ENCODE results near the gene HIVEP3.
A peak's percentile ranks its signal among the peaks of the same experiment; 100 is the strongest.

Gene HIVEP3

DNA sequence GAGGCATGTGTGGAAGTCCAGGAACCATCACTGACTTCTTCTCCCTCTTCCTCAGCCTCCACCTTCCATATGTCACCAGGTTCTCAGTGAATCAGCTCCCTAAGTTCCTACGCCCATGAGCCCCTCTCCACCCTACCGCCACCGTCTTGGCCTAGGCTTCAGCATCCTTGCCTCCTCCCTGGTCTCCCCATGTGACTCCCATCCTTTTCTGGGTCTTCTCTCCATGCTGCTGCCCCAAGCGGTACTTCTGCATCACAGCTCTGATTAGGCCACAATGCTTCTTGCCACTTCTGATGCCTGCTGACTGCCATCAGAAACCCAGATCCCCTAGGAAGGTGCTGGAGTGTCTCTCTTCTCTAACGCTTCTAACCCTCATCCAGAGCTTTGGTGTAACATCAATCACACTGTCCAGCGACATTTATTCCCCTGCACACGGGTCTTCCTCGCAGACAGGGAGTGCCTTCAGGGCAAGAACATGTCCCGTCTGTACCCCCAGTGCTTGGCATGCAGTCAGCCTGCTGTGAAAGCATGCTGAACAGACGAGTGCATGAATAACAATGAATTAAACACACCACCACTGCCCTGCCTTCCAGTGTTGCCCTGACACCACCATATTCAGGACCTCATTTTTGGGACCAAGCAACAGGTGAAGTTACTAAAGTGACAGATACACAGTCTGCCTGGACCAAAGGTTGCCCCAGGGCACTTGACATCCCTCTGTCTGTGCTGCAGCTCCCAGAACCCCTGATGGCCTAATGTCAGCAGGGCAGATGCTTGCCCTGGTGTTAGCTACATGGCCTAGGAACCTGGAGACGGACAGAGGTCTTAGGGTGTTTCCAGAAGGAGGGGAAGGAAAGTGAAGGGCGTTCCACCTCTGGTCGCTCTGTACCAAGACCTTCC is 275.6 kb downstream of the HIVEP3 start:
- no peak for DNase-seq

DNA sequence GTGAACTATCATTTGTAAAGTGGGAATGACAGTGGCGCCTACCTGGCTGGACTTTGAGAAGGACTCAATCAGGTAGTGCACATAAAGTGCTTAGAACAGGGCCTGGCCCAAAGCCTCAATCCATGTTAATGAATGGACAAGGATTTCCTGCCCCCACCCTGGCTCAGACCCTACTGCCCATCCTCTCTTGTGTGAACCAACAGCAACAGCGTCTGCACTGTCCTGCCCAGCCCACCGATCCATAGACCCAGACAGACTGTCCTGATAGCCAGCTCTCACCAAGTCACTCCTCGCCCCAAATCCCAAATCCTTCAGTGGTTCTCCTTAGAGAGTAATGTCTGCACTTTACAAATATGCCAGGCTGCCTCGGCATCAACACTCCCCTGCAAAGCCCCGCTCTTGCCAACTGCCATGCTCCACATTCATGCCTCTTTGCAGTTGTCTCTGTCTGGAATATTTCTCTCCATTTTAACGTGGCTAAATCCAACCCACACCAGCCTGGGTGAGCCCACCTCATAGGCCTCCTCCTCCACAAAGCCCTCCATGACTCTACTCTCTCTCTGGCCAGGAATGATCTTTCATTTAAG is 276.7 kb downstream of the HIVEP3 start:
- DNase-seq, result no peak

DNA sequence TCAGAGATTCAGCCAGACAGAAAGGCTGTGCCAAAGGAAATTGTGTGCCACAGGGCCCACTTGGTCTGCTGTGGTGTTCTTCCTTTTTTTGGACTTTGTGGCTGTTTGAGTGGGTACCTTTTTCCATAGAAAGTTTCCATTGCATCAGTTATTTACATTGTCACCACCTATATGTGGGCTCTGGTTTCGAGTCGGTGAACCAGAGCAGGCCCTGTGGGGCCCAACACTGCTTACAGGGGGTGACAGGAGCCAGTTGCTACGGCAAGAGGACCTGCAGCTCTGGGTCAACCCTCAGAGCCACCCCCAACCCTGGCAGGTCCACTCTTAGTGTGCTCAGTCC is 277.3 kb downstream of the HIVEP3 start:
- DNase-seq, result no peak

DNA sequence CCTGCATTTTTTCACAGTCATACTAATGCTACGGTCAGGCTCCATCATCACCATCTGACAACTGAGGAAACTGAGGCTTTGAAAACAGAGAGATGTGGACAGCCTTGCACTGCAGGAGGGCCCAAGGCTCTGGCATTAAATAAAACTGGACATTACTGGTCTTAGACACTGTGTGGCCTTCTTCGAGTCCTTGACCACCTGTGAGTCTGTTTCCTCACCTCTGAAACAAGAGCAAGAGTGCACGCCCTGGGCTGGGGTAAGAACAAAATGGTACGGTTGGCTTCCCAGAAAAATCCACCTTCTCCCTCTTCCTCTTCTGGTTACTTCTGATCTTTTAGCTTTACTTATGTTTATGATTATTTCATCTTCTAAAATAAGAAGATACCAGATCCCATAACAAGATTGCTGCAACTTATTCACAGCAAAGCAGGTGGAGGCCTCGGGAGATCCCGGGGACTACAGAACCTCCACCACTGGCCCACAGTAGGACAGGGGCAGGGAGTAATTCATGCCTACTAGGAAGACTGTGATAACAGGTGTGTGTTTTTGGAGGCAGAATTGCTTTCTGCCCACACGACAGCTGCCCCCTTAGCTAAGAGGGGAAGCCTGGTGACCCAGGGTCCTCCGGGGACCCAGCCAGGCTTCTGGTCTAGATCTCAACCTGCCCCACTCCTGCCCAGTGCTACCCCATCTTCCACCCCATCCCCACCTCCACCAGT is 277.8 kb downstream of the HIVEP3 start:
- no peak for DNase-seq

DNA sequence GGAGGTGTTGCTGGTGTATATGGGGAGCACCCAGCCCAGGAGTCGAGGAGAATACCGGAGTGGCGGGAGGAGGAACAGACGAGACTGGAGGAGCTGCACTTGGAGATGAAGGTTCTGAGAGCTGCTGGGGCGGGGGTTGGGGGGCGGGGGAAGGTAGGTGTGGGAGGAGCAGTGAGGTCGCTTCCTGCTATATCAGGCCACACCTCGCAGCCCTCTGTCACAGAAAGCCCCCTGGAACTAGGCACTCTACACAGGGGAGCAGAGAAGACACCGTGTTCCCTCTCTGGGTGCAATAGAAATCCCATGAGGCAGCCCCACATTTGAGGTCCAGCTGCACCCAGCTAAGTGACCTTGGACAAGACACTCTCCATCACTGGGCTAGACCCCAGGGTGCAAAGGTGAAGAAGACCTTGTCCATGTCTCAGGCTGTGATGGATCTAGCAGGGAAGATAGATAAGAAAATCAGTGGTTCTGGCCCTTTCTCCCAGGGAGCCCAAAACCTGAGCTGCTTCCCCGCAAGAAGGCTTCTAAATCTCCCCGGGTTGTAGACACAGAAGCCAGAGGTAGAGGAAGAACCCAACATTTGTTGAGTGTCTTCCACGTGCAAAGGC is 278.5 kb downstream of the HIVEP3 start:
- DNase-seq, result no peak

DNA sequence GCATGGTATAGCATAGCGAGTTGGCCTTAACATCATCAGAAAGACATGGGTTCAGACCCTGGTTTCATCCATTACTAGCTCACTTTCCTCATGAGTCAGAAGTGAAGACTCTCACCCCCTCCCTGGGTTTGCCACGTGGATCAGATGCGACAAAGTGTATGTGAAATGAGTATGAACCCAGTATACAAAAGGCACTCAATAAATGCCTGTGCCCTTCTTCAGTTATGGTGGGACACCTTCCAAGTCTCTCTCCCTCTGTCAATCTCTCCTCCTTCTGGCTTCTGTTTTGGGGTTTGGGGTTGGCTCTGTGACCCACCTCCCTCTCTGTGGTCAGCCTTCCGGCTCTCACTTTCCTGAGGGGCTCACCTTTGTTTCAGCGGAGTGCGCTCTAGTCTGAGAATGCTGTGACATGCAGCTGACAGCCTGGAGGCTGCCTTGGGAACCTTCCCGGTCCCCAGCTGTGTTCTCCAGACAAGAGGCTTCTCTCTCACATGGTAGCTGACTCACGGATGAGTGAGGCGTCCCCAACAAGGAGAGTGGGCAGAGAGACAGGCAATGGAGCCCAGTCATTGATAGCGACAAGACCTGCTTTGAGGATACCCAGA is 279.3 kb downstream of the HIVEP3 start:
- peak; percentile 86 for DNase-seq

DNA sequence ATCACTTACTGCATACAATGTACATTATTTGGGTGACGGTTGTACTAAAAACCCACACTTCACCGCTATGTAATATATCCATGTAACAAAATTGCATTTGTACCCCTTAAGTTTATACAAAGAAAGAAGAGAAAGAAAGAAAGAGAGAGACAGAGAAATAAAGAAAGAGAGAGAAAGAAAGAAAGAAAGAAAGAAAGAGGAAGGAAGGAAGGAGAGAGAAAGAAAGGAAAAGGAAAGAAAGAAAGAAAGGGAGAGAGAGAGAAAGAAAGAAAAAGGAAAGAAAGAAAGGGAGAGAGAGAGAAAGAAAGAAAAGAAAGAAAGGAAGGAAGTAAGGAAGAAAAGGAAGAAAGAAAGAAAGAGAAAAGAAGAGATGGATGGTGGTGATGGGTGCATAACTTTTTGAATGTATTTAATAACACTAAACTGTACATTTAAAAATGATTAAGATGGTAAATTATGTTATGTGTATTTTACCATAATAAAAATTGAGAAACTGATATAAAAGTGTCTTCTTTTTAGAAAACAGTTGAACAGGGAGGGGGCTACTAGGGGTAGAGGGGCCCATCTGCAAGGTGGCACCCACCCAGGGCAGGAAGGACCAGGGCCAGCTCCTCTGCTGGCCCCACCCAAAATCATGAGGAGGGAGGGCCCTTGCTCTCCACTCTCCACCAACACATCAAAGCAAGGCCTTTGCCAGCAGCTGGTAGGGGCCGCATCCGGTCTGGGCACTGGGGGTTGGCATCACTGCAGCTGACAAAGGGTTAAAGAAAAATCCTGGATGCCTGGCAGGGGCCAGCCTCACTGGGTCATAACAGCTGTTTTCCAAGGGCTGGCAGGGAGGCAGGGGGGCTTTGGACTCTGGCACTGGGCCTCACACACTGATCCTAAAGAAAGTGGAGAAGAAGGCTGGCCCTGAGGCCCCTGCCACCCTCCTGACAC is 280.4 kb downstream of the HIVEP3 start:
- no peak for DNase-seq

DNA sequence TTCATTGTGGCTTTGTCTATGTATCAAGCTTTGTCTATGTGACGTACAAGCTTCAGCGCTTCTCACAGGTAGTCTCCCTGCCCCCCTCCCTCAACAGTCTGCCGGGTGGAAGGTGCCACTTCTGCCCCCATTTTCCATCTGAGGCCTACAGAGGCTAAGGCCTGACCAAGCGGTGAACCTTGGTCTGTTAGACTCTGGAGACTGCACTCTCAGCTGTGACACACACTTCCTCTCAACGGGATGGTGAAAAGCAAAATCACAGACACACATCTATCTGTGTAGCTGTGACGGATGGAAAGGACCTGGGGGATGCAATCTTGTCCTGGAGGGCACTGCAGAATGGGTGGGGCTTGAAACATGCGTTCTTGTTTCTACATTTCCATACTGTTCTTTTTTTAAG is 281.4 kb downstream of the HIVEP3 start:
- no peak for DNase-seq

DNA sequence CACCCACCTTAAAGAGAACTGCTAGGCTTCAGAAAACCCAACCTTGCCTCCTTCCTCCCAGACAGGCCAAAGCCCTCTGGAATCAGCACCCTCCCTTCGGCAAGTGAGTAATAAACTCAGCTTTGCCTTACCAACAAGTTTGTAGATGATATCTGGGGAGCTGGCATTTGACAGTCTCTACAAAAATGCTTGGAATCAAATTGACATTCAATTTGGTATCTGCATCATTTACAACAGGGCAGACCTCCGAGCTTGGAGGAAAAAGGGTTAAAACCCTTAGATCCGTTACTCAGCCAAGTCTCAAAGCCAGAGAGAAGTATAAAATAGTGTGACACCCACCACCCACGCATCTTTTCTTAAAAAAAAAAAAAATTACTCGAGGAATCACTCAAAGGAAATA is 285.0 kb downstream of the HIVEP3 start:
- DNase-seq, result peak; percentile 72

DNA sequence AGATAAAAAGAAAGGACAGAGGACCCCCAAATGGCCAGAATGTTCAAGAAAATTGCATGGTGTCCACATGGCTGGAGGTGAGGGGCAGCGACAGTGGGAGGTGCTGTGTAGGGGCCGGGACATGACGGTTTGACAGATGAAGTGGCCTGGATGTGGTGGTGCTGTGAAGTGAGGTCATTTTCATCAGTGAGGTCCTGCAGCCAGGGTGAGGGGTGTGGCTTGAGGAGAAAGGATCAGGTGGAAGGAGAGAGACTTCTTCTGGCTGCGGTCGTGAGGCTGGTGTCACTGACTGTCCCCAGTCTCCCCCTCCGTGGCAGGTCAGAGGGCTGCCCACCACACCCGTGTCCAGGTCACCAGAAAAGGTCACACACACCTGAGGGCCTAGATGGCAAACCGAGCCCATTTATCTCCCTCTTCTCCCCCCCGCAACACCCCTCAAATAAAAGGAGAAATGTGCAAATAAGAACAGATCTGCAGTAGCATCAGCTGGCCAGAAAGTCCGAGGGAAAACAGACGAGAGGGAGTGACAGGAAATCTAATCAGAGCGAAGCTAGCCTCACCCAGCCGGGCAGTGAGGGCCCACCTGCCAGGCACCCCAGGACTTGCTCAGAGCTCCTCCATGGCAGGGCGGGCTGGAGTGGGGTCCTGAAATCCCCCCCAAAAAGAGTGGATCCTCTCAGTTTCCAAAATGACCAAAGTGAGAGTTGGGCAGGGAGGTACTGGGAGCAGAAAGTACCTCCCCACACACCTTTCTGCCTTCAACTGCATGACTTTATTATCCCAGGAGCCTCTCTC is 285.7 kb downstream of the HIVEP3 start:
- no peak for DNase-seq

DNA sequence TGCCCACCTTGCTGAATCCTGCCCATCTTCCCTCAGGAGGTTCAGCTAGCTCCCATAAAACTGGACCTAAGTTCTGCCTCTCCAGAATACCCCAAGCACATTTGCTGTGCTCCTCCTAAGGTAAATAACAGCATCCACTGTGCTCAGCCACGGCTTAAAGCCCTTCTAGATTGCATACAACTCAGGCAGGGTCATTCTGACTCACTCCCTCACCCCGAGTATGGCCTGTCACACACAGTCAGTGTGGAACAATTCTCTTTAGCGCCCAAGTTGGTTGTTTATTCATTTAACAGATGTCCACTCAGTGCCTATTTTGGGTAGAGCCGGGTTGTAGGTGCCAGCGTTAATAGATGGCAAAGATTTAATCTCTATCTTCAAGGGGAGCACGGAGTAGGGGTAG is 286.8 kb downstream of the HIVEP3 start:
- DNase-seq, result peak; percentile 52

DNA sequence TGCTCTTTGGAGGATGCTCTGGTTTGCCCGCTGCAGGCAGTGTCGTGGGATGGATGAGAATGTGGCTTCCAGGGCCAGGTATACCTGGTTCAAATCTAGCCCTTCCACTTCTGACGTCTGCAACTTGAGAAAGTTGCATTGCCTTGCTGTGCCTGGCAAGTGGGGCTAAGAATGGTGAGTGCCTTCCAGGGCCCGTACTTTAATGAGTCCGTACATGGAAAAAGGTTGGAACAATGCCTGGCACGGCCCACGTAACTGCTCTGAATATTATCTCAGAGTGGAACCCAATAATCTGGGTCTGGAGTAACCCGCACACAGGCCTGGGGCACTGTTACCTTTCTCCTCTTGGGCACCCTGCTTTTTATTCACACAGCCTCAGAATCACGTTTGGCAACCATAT is 287.6 kb downstream of the HIVEP3 start:
- no peak for DNase-seq

DNA sequence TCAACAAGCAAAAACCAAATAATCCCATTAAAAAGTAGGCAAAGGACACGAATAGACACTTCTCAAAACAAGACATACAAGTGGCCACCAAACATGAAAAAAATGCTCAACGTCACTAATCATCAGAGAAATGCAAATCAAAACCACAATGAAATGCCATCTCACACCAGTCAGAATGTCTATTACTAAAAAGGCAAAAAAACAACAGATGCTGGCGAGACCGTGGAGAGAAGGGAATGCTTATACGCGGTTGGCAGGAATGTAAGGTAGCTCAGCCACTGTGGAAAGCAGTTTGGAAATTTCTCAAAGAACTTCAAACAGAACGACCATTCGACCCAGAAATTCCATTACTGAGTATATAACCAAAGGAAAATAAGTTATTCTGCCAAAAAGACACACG is 289.2 kb downstream of the HIVEP3 start:
- peak; percentile 98 for DNase-seq

DNA sequence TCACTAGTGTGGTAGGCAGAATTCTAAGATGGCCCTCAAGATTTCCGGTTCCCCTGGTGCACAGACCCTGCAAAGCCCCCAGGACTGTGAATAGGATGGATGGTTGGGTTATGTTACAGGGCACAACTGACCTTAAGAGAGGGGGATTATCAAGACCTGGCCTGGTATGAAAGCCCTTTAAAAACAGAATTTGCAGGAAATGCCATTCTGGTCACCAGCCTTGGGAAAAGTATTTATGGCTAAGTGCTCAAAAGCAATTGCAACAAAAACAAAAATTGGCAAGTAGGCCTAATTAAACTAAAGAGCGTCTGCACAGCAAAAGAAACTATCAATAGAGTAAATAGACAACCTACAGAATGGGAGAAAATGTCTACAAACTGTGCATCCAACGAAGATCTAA is 289.6 kb downstream of the HIVEP3 start:
- DNase-seq, result peak; percentile 67

DNA sequence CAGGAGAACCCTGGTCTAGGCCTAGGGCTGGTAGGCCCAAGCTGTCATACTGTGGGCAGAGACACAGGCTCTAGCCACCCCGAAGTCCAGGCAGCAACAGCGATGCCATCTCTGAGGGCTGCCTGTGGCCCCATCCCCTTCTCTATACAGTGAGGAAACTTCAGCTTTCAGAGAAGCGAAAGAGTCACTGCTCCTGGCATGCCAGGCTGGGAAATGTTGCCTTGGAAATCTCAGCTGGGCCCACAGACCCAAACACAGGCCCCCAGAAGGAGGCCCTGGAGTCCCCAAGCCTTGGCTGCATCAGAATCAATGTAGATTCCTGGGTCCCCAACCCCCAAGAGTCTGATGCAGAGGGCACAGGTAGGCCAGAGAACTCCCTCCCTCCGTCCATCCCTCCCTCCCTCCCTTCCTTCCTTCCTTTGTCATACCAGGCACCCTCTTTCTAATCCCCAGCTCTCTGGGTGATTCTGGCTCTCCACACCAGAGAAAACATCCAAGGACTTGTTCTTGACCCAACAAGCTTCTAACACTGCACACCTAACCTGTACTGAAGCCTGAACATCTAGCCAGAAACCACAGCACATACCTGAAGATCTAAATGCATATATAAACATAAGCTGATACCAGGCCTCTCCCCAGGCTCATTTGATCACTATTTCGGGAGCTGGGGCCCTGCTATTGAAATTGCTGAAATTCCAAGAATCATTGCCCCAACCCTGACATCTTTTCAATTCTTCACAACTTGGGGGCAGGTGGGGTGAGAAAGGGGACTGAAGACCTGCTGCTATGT is 291.0 kb downstream of the HIVEP3 start:
- DNase-seq, result no peak

DNA sequence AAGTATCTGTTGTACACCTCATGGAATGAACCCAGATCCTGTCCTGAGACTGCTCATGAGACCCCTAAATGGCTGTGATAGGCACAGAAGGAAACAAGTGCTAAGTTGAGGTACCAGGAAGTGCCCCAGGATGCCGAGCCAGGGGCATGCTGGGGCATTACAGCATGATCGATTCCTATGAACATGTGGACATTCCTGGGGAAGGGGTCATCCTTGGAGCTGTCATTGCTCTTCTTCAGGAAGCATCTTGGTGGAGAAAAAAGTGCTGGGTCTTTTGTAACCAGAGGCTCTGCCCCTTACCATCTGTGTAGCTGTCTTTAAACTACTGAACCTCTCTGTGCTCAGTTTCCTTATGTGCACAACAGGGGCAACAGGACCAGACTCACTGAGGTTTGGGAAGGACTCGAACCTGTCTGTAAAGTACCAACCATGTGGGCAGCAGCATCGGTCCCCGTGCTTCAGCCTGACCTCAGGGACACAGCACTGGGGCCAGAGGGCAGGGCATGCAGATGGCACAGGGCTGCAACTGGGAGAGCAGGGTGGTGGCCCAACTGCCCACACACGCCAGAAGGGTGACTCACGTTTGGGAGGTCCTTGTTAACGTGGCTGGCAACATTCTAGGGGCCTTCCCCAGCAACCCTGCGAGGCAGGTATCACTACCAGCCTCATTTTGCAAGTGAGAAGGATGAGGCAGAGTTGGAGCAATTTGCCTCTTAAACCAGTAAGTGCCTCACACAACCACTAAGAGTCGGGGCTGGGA is 291.9 kb downstream of the HIVEP3 start:
- DNase-seq, result peak; percentile 45

DNA sequence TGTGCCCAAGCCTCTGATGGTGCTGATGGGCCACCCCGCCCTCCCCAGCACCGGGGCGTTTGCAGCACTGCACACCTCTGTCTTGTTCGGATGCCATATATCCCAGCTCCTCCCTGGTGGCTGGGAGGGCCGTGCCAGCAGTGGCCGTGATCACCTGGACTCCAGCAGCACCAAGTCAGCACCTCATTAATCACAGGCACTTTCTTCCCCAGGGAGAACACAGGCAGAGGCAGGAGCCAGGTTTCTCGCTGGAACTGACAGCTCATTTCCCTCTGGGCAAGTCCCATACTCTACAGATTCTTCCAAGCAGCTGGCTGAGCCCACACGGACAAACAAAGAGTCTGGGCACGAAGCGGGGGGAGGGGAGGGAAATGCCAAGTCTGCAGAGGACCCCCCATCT is 292.6 kb downstream of the HIVEP3 start:
- DNase-seq, result peak; percentile 64

DNA sequence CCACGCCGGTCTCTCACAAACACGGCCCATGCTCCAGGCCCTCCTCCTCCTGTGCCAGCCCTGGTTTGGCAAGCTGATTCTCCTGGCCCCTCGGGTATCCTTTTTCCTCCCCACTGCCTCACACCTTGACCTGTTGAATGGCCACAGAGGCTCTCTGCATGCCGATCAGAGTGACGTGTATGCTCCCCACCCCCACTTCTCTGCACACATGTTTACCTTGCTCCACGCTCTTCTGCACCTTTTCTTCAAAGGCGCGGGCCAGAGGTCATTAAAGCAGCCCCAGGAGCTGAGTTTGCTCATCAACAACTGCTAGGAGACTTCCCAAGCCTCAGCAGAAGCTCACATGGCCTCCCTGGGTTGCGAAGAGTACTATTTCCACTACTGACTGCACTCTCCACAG is 295.0 kb downstream of the HIVEP3 start:
- no peak for DNase-seq
